Measurements from ENCODE around the gene LRRC4. TPM values are rescaled to one million over a fixed set of nuclear protein-coding genes. Genes with fewer than 3 reads are reported as not detected.

Gene LRRC4
- total RNA-seq, 1 experiment from 2014 or later, result not detected

- ChIA-PET CTCF (interaction anchor here (0.9 kb wide), 1 partner anchor 338 kb away, joined by 4 read pairs; no protein-coding TSS in a partner anchor), POLR2A (interaction anchor here (0.5 kb wide), 1 partner anchor 154 kb away, joined by 3 read pairs; no protein-coding TSS in a partner anchor)
- H3K36me3 Mint-ChIP-seq (ENCODE audit: insufficient read depth, unreplicated experiment), result peaks cover 48% of the 10 kb centered on the region
- no peak for DNase-seq (ENCODE audit: unreplicated experiment)
- H3K9me3 Mint-ChIP-seq (ENCODE audit: unreplicated experiment), result no peaks in the 10 kb centered on the region
- H3K27me3 Mint-ChIP-seq (ENCODE audit: insufficient read depth, unreplicated experiment), result no peaks in the 10 kb centered on the region
- no peak overlapping the region for H3K4me3 Mint-ChIP-seq (ENCODE audit: unreplicated experiment)
- TF ChIP-seq CTCF (IDR thresholded peaks at IDR 0.05; ENCODE audit: unreplicated experiment), result no peak
- no peak overlapping the region for H3K27ac Mint-ChIP-seq (ENCODE audit: low read depth, unreplicated experiment)
- no TSS peak for BruUV-seq (replicated peaks)
- peaks cover 8% of the 10 kb centered on the region for H3K4me1 Mint-ChIP-seq (ENCODE audit: insufficient read depth, unreplicated experiment)
- intact Hi-C loops (cut with micrococcal nuclease), result no loop called here
These were observed 14.5 kb upstream of the LRRC4 start for GRCh38 chr7:128045766-128046165.

- no peak for TF ChIP-seq CTCF (IDR thresholded peaks at IDR 0.05; ENCODE audit: unreplicated experiment)
- peaks cover 50% of the 10 kb centered on the region for H3K36me3 Mint-ChIP-seq (ENCODE audit: insufficient read depth, unreplicated experiment)
- no peaks in the 10 kb centered on the region for H3K27me3 Mint-ChIP-seq (ENCODE audit: insufficient read depth, unreplicated experiment)
- peaks cover 12% of the 10 kb centered on the region for H3K4me1 Mint-ChIP-seq (ENCODE audit: insufficient read depth, unreplicated experiment)
- no peak overlapping the region for H3K4me3 Mint-ChIP-seq (ENCODE audit: unreplicated experiment)
- ChIA-PET POLR2A (no interaction called here), CTCF (interaction anchor here (0.9 to 1.1 kb wide), 2 partner anchors 166 to 338 kb away, joined by 3 to 4 read pairs; no protein-coding TSS in a partner anchor)
- BruUV-seq (replicated peaks), result no TSS peak
- intact Hi-C loops (cut with micrococcal nuclease), result no loop called here
- H3K27ac Mint-ChIP-seq (ENCODE audit: low read depth, unreplicated experiment), result no peak overlapping the region
- H3K9me3 Mint-ChIP-seq (ENCODE audit: unreplicated experiment), result no peaks in the 10 kb centered on the region
- DNase-seq (ENCODE audit: unreplicated experiment), result no peak
These were observed 13.9 kb upstream of the LRRC4 start for GRCh38 chr7:128045158-128045557.

- no peak overlapping the region for H3K27ac Mint-ChIP-seq (ENCODE audit: low read depth, unreplicated experiment)
- no peak for TF ChIP-seq CTCF (IDR thresholded peaks at IDR 0.05; ENCODE audit: unreplicated experiment)
- intact Hi-C loops (cut with micrococcal nuclease), result no loop called here
- CTCF ChIA-PET, result interaction anchor here (1.1 kb wide), 1 partner anchor 167 kb away, joined by 3 read pairs; no protein-coding TSS in a partner anchor
- peaks cover 12% of the 10 kb centered on the region for H3K4me1 Mint-ChIP-seq (ENCODE audit: insufficient read depth, unreplicated experiment)
- POLR2A ChIA-PET, result no interaction called here
- H3K36me3 Mint-ChIP-seq (ENCODE audit: insufficient read depth, unreplicated experiment), result peaks cover 44% of the 10 kb centered on the region
- H3K4me3 Mint-ChIP-seq (ENCODE audit: unreplicated experiment), result no peak overlapping the region
- no peaks in the 10 kb centered on the region for H3K27me3 Mint-ChIP-seq (ENCODE audit: insufficient read depth, unreplicated experiment)
- no TSS peak for BruUV-seq (replicated peaks)
- DNase-seq (ENCODE audit: unreplicated experiment), result no peak
- H3K9me3 Mint-ChIP-seq (ENCODE audit: unreplicated experiment), result no peaks in the 10 kb centered on the region
These were observed 12.8 kb upstream of the LRRC4 start for GRCh38 chr7:128044064-128044463.

- H3K36me3 Mint-ChIP-seq (ENCODE audit: insufficient read depth, unreplicated experiment), result peaks cover 50% of the 10 kb centered on the region
- peaks cover 12% of the 10 kb centered on the region for H3K4me1 Mint-ChIP-seq (ENCODE audit: insufficient read depth, unreplicated experiment)
- no peaks in the 10 kb centered on the region for H3K27me3 Mint-ChIP-seq (ENCODE audit: insufficient read depth, unreplicated experiment)
- H3K4me3 Mint-ChIP-seq (ENCODE audit: unreplicated experiment), result no peak overlapping the region
- no peak for DNase-seq (ENCODE audit: unreplicated experiment)
- H3K9me3 Mint-ChIP-seq (ENCODE audit: unreplicated experiment), result no peaks in the 10 kb centered on the region
- intact Hi-C loops (cut with micrococcal nuclease), result no loop called here
- BruUV-seq (replicated peaks), result no TSS peak
- no peak overlapping the region for H3K27ac Mint-ChIP-seq (ENCODE audit: low read depth, unreplicated experiment)
- no peak for TF ChIP-seq CTCF (IDR thresholded peaks at IDR 0.05; ENCODE audit: unreplicated experiment)
- ChIA-PET CTCF (interaction anchor here (0.6 to 1.4 kb wide), 4 partner anchors 165 to 1253 kb away, joined by 3 read pairs; no protein-coding TSS in a partner anchor), POLR2A (no interaction called here)
These were observed 10.8 kb upstream of the LRRC4 start for GRCh38 chr7:128042012-128042411.
